Stomach smooth muscle (tissue), 2 donors: ENCODE measurements around the gene S100A1.
"Not testable (repeated sequence)": the region's sequence is repeated elsewhere in the genome, so short reads cannot be mapped to it uniquely, and the experiment has no call there.

ENCODE experiments used
- H3K27ac ChIP-seq: one replicate; pipeline ENCODE4 v1.7.0; 2013; ENCODE audit warnings: mild to moderate bottlenecking, low read length, inconsistent platforms
- H3K27me3 ChIP-seq, 2 donors: one replicate each; pipeline ENCODE4 v1.7.0; 2013; ENCODE audit warnings: low read length in 2 of 2; ENCODE audit not compliant: insufficient read depth in 2 of 2, control insufficient read depth in 1 of 2
- H3K36me3 ChIP-seq, 2 donors: one replicate each; pipeline ENCODE4 v1.7.0; 2013; ENCODE audit warnings: low read length in 2 of 2; ENCODE audit not compliant: control insufficient read depth in 2 of 2, insufficient read depth in 2 of 2
- H3K4me1 ChIP-seq: one replicate; pipeline ENCODE4 v1.7.0; 2013; ENCODE audit warnings: low read length; ENCODE audit not compliant: control insufficient read depth, insufficient read depth
- H3K4me3 ChIP-seq, 2 donors: one replicate each; pipeline ENCODE4 v1.7.0; 2013; ENCODE audit warnings: low read length in 2 of 2
- H3K9ac ChIP-seq, 2 donors: one replicate each; pipeline ENCODE4 v1.7.0; 2013; ENCODE audit warnings: low read length in 2 of 2, mild to moderate bottlenecking in 1 of 2
- H3K9me3 ChIP-seq, 2 donors: one replicate each; pipeline ENCODE4 v1.7.0; 2013; ENCODE audit warnings: low read length in 2 of 2; ENCODE audit not compliant: control insufficient read depth in 2 of 2
- donor health status: healthy.
- donor health status: Pancreatic carcinoma.

Gene S100A1

DNA sequence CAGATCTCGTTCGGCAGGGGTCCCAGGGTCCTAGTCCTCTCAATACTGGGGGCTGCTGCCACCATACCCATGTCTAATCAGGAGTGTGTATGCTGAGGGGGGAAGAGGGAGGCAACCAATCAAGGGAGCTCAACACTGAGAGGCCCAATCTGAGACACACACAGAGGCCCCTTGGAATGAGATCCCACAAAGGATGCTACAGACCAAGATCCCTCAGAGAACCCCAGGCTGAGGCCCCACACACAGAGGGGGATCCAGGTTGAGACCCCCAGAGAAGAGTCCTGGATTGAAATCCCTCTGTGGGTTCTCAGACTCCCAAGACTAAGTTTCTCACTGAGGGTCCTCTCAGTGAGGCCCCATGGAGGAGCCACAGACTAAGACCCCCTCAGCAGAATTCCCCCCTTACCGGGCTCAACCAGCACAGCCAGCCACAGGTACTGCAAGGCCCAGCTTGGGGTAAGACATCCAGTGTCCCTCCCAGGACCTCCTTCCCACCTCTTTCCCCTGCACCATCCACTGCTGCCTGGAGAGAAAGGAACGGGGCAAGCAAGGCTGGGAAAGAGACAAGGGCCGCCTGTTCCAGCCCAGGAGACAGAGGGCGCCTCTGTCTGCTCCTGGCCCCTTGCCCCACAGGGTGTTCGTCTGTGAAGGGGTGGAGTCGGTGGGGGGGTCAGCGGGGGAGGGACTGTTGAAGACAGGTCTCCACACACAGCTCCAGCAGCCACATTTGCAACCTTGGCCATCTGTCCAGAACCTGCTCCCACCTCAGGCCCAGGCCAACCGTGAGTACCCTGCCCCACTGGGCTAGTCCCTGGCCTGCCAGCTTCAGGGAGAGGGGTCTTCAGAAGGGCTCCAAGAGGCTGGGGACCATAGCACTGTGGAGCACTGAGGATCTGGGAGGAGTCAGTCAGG lies at the start of gene S100A1:
TSS of gene S100A1 (plus strand) at position 720 of the 912 bp plus-strand sequence. CDS start 2,088 bp downstream, outside the sequence.
- H3K4me1 ChIP-seq, result peaks cover 48% of the 10 kb centered on the region
- H3K27ac ChIP-seq, result peak within 1 kb of the TSS; percentile 83
- no peaks in the 10 kb centered on the region for H3K9me3 ChIP-seq
- H3K9ac ChIP-seq, result peak within 1 kb of the TSS; percentile 71 to 88
- peak within 1 kb of the TSS; percentile 50 to 84 for H3K4me3 ChIP-seq
- H3K27me3 ChIP-seq, result no peaks in the 10 kb centered on the region
- no peaks in the 10 kb centered on the region for H3K36me3 ChIP-seq

DNA sequence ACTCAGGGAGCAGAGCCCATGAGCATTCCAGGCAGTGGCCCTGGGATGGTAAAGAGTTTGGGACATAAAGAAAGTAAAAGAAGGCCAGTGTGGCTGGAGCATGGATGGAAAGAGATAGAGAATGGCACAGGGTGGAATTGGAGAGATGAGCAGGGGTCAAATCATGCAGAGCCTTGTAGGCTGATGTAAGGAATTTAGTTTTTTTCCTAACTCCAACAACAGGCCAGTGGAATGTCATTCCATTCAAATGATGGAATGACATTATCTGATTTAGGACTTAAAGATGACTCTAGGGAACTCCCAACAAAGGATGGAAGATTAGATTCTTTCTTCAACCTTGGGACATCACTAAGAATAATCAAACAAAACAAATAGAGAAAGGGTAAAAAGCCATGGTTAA lies 49.7 kb upstream of the S100A1 start:
- Histone ChIP-seq H3K4me3 (no peak overlapping the region), H3K27ac (no peak overlapping the region), H3K9ac (no peak overlapping the region), H3K36me3 (no peaks in the 10 kb centered on the region), H3K4me1 (no peaks in the 10 kb centered on the region), H3K27me3 (no peaks in the 10 kb centered on the region), H3K9me3 (no peaks in the 10 kb centered on the region)

DNA sequence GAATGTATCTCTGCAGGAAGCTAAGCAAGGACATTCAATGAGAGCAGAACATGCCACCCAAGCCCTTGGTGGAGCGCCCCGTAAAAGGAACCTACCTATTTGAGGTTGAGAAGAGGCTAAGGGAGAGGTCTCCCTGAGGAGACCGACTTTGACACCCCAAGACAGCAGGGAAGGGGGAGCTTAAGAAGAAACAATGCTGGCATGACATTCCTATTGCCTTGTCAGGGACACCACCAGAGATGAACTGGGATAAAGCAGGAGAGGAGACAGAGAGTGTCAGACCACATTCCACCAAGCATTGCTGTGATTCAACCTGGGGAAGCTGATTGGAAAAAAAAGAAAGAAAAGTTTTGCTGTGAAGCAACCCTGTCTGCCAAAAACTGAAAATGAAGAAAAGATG lies 49.3 kb upstream of the S100A1 start:
- Histone ChIP-seq H3K9me3 (no peaks in the 10 kb centered on the region), H3K27ac (no peak overlapping the region), H3K4me1 (no peaks in the 10 kb centered on the region), H3K27me3 (no peaks in the 10 kb centered on the region), H3K4me3 (no peak overlapping the region), H3K36me3 (no peaks in the 10 kb centered on the region), H3K9ac (no peak overlapping the region)

DNA sequence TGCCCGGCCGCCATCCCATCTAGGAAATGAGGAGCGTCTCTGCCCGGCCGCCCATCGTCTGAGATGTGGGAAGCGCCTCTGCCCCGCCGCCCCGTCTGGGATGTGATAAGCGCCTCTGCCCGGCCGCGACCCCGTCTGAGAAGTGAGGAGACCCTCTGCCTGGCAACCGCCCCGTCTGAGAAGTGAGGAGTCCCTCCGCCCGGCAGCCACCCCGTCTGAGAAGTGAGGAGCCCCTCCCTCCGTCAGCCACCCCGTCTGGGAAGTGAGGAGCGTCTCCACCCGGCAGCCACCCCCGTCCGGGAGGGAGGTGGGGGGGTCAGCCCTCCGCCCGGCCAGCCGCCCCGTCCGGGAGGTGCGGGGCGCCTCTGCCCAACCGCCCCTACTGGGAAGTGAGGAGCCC lies 45.4 kb upstream of the S100A1 start:
- H3K27me3 ChIP-seq, H3K9ac ChIP-seq, H3K36me3 ChIP-seq, H3K27ac ChIP-seq, H3K9me3 ChIP-seq, H3K4me1 ChIP-seq, H3K4me3 ChIP-seq: not testable (repeated sequence)

DNA sequence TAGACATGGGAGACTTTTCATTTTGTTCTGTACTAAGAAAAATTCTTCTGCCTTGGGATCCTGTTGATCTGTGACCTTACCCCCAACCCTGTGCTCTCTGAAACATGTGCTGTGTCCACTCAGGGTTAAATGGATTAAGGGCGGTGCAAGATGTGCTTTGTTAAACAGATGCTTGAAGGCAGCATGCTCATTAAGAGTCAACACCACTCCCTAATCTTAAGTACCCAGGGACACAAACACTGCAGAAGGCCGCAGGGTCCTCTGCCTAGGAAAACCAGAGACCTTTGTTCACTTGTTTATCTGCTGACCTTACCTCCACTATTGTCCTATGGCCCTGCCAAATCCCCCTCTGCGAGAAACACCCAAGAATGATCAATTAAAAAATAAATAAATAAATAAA lies 44.7 kb upstream of the S100A1 start:
- not testable (repeated sequence) for H3K27me3 ChIP-seq, H3K9me3 ChIP-seq, H3K9ac ChIP-seq, H3K4me3 ChIP-seq, H3K27ac ChIP-seq, H3K4me1 ChIP-seq, H3K36me3 ChIP-seq

DNA sequence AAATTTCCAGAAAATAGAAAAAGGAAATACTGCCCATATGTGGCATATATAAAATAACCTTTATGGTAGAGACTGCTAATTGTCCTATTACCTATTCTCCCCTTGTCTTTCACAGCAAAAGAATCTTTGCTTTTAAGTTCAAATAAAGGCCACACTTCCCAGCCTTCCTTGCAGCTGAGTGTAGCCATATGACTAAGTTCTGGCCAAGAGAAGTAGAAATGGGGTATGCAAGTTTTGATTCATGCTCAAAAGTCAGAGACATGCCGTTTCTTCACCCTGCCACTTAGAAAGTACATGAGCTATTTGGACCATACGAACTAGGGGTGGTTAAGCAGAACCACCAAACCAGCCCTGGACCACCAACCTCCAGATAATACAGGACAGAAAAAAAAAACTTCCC lies 44.3 kb upstream of the S100A1 start:
- Histone ChIP-seq H3K4me3 (no peak overlapping the region), H3K27ac (no peak overlapping the region), H3K36me3 (no peaks in the 10 kb centered on the region), H3K27me3 (no peaks in the 10 kb centered on the region), H3K9ac (no peak overlapping the region), H3K9me3 (no peaks in the 10 kb centered on the region), H3K4me1 (no peaks in the 10 kb centered on the region)

DNA sequence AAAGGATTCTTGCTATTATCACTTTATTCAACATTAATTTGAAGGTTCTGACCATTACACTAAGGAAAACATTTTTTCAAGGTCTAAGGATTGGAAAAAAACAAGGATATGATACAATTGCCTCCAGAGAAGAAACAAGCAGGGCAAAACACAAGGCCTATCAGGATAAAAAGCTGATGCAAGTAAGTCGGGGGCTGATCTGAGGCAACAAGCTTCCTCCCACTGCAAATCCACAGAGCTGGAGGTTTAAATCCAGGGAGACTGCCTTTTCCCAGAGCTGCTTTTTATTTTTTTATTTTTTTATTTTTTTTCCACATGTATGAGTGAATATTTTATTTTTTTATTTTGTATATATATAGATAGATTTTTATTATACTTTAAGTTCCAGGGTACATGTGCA lies 43.2 kb upstream of the S100A1 start:
- H3K27me3 ChIP-seq, result no peaks in the 10 kb centered on the region
- H3K27ac ChIP-seq, result no peak overlapping the region
- H3K36me3 ChIP-seq, result peaks cover 0 to 2% of the 10 kb centered on the region in 2 donors
- no peak overlapping the region for H3K9ac ChIP-seq
- H3K4me1 ChIP-seq, result no peaks in the 10 kb centered on the region
- H3K9me3 ChIP-seq, result no peaks in the 10 kb centered on the region
- H3K4me3 ChIP-seq, result no peak overlapping the region

DNA sequence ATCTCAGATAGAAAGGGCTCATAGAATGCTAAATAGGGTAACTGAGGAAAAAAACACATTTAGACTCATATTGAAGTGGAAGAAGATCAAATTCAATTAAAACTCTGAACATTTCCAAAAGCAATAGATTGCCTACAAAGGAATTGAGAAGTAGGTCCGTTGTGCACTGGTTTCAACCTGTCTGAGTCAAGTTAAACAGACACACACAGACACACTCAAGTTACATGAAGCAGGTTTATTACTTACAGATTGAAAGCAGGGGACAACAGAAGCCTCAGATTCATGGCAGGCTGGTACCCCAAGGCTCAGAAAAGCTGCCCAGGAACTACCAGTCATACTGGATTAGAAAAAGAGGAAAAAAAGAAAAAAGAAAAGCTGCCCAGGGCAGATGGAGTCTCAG lies 41.9 kb upstream of the S100A1 start:
- peaks cover 0 to 2% of the 10 kb centered on the region in 2 donors for H3K36me3 ChIP-seq
- no peaks in the 10 kb centered on the region for H3K9me3 ChIP-seq
- no peaks in the 10 kb centered on the region for H3K27me3 ChIP-seq
- H3K4me1 ChIP-seq, result no peaks in the 10 kb centered on the region
- H3K9ac ChIP-seq, result no peak overlapping the region
- no peak overlapping the region for H3K4me3 ChIP-seq
- no peak overlapping the region for H3K27ac ChIP-seq

DNA sequence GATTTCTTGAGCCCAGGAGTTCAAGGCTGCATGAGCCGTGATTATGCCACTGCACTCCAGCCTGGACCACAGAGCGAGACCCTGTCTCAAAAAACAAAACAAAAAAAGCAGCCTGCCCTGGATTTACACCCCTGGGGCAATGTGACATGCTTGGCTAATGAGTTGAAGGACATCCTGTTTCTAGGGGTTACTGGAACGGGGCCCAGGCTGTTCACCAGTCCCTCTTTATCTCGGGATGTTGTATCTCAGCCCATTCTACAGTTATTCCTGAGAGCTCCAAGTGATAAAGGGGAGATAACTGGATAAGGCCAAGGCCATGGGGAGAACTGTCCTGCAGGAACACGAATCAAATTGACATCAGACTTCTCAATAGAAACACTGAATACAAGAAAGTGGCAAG lies 40.9 kb upstream of the S100A1 start:
- no peak overlapping the region for H3K27ac ChIP-seq
- H3K4me3 ChIP-seq, result no peak overlapping the region
- H3K36me3 ChIP-seq, result peaks cover 0 to 2% of the 10 kb centered on the region in 2 donors
- no peak overlapping the region for H3K9ac ChIP-seq
- H3K27me3 ChIP-seq, result no peaks in the 10 kb centered on the region
- no peaks in the 10 kb centered on the region for H3K4me1 ChIP-seq
- H3K9me3 ChIP-seq, result no peaks in the 10 kb centered on the region

DNA sequence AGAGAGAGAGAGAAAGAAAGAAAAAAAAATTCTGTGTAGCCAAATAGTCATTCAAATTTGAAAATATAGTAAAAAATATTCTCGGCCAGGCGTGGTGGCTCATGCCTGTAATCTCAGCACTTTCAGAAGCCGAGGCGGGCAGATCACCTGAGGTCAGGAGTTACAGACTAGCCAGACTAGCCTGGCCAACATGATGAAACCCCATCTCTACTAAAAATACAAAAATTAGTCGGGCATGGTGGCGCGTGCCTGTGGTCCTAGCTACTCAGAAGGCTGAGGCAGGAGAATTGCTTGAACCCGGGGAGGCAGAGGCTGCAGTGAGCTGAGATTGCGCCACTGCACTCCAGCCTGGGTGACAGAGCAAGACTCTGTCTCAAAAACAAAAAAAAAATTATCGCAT lies 40.2 kb upstream of the S100A1 start:
- H3K36me3 ChIP-seq, H3K27me3 ChIP-seq: not testable (repeated sequence)

DNA sequence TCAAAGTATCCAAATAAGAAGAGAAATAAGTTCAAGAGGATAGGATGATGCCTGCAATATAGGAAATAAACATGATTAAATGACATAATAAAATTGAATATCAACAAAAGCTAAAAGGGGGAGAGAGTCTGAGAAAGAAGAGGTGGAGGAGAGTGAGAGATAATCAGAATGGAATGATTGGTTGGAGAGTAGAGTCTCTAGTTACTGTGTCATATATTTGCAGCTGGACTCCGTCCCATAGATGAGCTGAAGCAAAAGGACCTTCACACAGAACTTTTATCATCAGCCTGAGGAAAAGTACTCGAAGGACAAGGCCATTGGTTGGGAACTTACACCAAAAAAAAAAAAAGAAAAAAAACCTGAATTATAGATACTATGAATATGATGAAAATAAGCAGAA lies 39.8 kb upstream of the S100A1 start:
- Histone ChIP-seq H3K4me3 (no peak overlapping the region), H3K27me3 (no peaks in the 10 kb centered on the region), H3K9me3 (no peaks in the 10 kb centered on the region), H3K27ac (no peak overlapping the region), H3K9ac (no peak overlapping the region), H3K4me1 (no peaks in the 10 kb centered on the region), H3K36me3 (peaks cover 0 to 2% of the 10 kb centered on the region in 2 donors)

More for the DNA sequence above, 40.2 kb upstream of the S100A1 start:
- not testable (repeated sequence) for H3K4me3 ChIP-seq, H3K9me3 ChIP-seq, H3K27ac ChIP-seq, H3K9ac ChIP-seq, H3K4me1 ChIP-seq
